ENCODE data around the gene SERTAD3. TPM values are rescaled to one million over a fixed set of nuclear protein-coding genes. Genes with fewer than 3 reads are reported as not detected.
A peak's percentile ranks its signal among the peaks of the same experiment; 100 is the strongest.

SERTAD3 gene
- total RNA-seq, 2 donors from 2014 or later: 47.7 to 62.6 TPM

DNA sequence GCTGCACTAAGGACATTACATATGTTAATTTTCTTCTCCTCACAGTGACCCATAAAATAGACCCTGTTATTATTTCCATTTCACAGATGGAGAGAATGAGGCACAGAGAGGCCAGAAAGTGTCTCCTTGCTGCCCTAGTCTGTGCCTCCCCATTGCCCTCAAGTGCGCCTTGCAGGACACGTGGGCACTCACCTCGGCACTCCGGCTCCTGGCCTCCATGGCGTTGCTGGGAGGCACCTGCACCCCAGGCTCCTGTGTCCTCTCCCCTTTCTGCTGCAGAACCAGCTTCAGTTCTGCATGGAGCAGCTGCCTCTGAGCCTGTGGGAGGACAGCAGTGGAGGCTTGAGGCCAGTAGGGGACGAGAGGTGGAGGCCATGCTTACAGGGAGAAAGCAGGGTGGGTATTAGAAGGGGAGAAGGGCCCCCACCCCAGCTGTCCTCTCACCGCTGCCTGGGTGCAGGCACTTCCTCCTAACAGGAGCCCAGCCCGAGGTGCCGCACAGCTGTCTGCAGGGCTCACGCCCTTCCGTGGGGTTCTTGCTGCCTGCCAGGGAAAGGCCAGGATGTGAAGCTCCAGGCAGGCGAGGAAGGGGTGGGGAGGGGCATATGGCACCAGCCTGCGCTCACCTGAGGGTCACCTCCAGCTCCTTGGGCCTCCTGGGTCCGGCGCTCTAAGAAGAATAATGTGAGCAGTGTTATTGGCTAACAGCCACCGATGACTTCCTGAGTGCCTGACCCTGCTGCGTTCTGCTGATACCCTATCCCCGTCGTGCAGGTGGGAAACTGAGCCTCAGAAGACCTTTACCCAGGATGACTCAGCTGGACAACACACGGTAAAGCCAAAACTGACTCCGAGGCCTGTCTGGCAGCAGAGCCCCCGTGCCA is 36.2 kb downstream of the SERTAD3 start:
- Histone ChIP-seq H3K4me1 (ENCODE audit: control insufficient read depth, insufficient read depth, low read length) (no peaks in the 10 kb centered on the region), H3K36me3 (ENCODE audit: control insufficient read depth, insufficient read depth, low read length) (no peaks in the 10 kb centered on the region), H3K27ac (ENCODE audit: low read depth, low read length) (no peak overlapping the region), H3K4me3 (ENCODE audit: low read length) (no peak overlapping the region), H3K9ac (ENCODE audit: extremely low read depth, low read length, poor library complexity, severe bottlenecking) (no peak overlapping the region), H3K9me3 (ENCODE audit: control insufficient read depth, low read length) (no peaks in the 10 kb centered on the region), H3K27me3 (ENCODE audit: control insufficient read depth, insufficient read depth, low read length, poor library complexity, severe bottlenecking) (no peaks in the 10 kb centered on the region)
- Mint-ChIP-seq H3K4me3 (no peak overlapping the region), H3K4me1 (peaks cover 1% of the 10 kb centered on the region), H3K36me3 (ENCODE audit: low read depth) (no peaks in the 10 kb centered on the region), H3K27me3 (ENCODE audit: insufficient read depth) (peaks cover 2% of the 10 kb centered on the region), H3K9me3 (no peaks in the 10 kb centered on the region), H3K27ac (no peak overlapping the region)
- WGBS, 2 experiments (ENCODE audit: insufficient coverage in 1 of 2, insufficient read length in 1 of 2): 89 to 90% methylated on average over 12 to 22 of the region's 22 CpGs
- peak; percentile 48 for DNase-seq
- TF ChIP-seq, protein P1, sequence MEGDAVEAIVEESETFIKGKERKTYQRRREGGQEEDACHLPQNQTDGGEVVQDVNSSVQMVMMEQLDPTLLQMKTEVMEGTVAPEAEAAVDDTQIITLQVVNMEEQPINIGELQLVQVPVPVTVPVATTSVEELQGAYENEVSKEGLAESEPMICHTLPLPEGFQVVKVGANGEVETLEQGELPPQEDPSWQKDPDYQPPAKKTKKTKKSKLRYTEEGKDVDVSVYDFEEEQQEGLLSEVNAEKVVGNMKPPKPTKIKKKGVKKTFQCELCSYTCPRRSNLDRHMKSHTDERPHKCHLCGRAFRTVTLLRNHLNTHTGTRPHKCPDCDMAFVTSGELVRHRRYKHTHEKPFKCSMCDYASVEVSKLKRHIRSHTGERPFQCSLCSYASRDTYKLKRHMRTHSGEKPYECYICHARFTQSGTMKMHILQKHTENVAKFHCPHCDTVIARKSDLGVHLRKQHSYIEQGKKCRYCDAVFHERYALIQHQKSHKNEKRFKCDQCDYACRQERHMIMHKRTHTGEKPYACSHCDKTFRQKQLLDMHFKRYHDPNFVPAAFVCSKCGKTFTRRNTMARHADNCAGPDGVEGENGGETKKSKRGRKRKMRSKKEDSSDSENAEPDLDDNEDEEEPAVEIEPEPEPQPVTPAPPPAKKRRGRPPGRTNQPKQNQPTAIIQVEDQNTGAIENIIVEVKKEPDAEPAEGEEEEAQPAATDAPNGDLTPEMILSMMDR (conservative IDR thresholded peaks at IDR 0.05): no peak

DNA sequence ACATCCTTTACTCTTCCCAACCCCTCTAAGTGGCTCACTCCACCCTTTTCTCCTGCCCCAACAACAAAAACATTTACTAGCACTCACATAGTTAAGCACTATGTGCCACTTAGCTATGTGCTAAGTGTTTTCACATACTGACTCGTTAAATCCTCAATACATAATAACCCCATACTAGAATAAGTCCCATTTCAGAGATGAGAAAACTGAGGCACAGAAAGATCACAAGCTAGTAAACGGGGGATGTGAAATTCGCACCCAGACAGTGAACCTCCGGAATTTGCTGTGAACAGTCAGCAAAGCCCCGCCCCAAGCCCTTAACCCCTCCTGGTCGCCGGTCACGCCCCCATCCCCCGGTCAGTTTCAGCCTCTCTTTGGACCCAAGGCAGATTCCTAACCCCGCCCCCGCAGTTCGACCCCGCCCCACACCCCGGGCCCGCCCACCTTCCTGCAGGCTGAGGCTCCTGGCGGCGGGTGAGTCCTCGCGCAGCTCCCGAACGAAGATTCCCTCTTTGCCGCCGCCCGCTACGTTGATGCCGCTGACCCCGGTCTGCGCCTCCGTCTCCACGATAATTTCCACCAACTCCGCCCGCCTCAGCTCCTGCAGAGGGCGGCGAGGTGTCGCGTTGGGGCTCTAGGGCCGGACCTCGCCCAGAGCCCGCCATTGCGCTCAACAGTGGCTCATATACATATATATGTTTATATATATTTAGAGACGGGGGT is 40.7 kb downstream of the SERTAD3 start:
- H3K9ac ChIP-seq (ENCODE audit: extremely low read depth, low read length, poor library complexity, severe bottlenecking): peak overlapping the region; percentile 53
- Mint-ChIP-seq H3K4me3 (peak overlapping the region; percentile 67), H3K27me3 (ENCODE audit: insufficient read depth) (peaks cover 25% of the 10 kb centered on the region), H3K9me3 (no peaks in the 10 kb centered on the region), H3K27ac (peak overlapping the region; percentile 90), H3K4me1 (no peaks in the 10 kb centered on the region), H3K36me3 (ENCODE audit: low read depth) (no peaks in the 10 kb centered on the region)
- H3K27ac ChIP-seq (ENCODE audit: low read depth, low read length): no peak overlapping the region
- H3K4me1 ChIP-seq (ENCODE audit: control insufficient read depth, insufficient read depth, low read length): no peaks in the 10 kb centered on the region
- 1 to 4% methylated on average over 13 to 38 of the region's 41 CpGs for WGBS, 2 experiments (ENCODE audit: insufficient coverage in 1 of 2, insufficient read length in 1 of 2)
- H3K36me3 ChIP-seq (ENCODE audit: control insufficient read depth, insufficient read depth, low read length): no peaks in the 10 kb centered on the region
- peak; percentile 100 for DNase-seq
- H3K4me3 ChIP-seq (ENCODE audit: low read length): peak overlapping the region; percentile 79
- H3K27me3 ChIP-seq (ENCODE audit: control insufficient read depth, insufficient read depth, low read length, poor library complexity, severe bottlenecking): no peaks in the 10 kb centered on the region
- TF ChIP-seq, protein P1 (conservative IDR thresholded peaks at IDR 0.05): peak; percentile 24
- H3K9me3 ChIP-seq (ENCODE audit: control insufficient read depth, low read length): no peaks in the 10 kb centered on the region

DNA sequence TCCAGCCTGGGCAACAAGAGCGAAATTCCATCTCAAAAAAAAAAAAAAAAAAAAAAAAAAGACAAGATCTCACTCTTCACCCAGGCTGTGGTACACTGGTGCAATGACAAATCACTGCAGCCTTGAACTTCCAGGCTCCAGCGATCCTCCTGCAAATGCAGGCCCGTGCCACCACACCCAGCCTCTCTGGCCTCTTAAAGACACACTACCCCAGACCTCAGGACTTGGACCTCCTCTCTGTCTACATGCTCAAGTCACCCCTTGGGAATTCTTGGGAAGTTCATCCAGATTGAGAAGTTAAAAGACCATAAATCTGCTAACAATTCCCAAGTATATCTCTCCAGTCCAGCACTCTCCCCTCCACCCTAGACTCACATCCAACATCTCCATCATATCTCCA is 43.6 kb downstream of the SERTAD3 start:
- 91 to 93% methylated on average over 2 of the region's 3 CpGs for WGBS, 2 experiments (ENCODE audit: insufficient coverage in 1 of 2, insufficient read length in 1 of 2)

More for the DNA sequence above, 43.6 kb downstream of the SERTAD3 start:
- H3K9me3 Mint-ChIP-seq: no peaks in the 10 kb centered on the region
- no peak overlapping the region for H3K4me3 Mint-ChIP-seq
- Histone ChIP-seq H3K9me3 (ENCODE audit: control insufficient read depth, low read length) (no peaks in the 10 kb centered on the region), H3K36me3 (ENCODE audit: control insufficient read depth, insufficient read depth, low read length) (no peaks in the 10 kb centered on the region), H3K4me1 (ENCODE audit: control insufficient read depth, insufficient read depth, low read length) (no peaks in the 10 kb centered on the region), H3K9ac (ENCODE audit: extremely low read depth, low read length, poor library complexity, severe bottlenecking) (no peak overlapping the region), H3K27me3 (ENCODE audit: control insufficient read depth, insufficient read depth, low read length, poor library complexity, severe bottlenecking) (no peaks in the 10 kb centered on the region), H3K27ac (ENCODE audit: low read depth, low read length) (no peak overlapping the region), H3K4me3 (ENCODE audit: low read length) (no peak overlapping the region)
- H3K27ac Mint-ChIP-seq: no peak overlapping the region
- no peaks in the 10 kb centered on the region for H3K4me1 Mint-ChIP-seq
- TF ChIP-seq, protein P1 (conservative IDR thresholded peaks at IDR 0.05): no peak
- H3K27me3 Mint-ChIP-seq (ENCODE audit: insufficient read depth): peaks cover 48% of the 10 kb centered on the region
- H3K36me3 Mint-ChIP-seq (ENCODE audit: low read depth): no peaks in the 10 kb centered on the region
- DNase-seq: no peak
